SK-N-MC (cell line): ENCODE results near the gene ACTR6.
"Not testable (repeated sequence)": the region's sequence is repeated elsewhere in the genome, so short reads cannot be mapped to it uniquely, and the experiment has no call there.

Experiments used
- DNase-seq: peaks from one replicate; pipeline ENCODE4 v3.0.0-alpha.2; 2011; ENCODE audit warnings: low read depth, low spot score
- H3K27ac ChIP-seq: fragments of 200-600 bp; sonication (generic); 2 replicates; pipeline ENCODE4 v1.5.1; 2016; ENCODE audit warnings: mixed run types
- H3K36me3 ChIP-seq: fragments of 200-600 bp; sonication (generic); 2 replicates; pipeline ENCODE4 v1.6.1; 2017; ENCODE audit warnings: antibody characterized with exemption, low read length, mixed read lengths; ENCODE audit not compliant: insufficient read depth
- H3K4me3 ChIP-seq: fragments of 200-600 bp; sonication (generic); 2 replicates; pipeline ENCODE4 v1.5.1; 2016
- H3K9ac ChIP-seq: fragments of 200-600 bp; sonication (generic); 2 replicates; pipeline ENCODE4 v1.8.0; 2017; ENCODE audit warnings: mixed run types, mixed read lengths; ENCODE audit not compliant: insufficient read length
- H3K9me3 ChIP-seq: fragments of 200-600 bp; sonication (generic); 2 replicates; pipeline ENCODE4 v1.6.1; 2017; ENCODE audit warnings: low read depth, mild to moderate bottlenecking, antibody characterized with exemption, low read length, moderate library complexity, mixed read lengths
- EZH2 ChIP-seq: fragments of 200-600 bp; sonication (generic); IDR thresholded peaks from one replicate; pipeline ENCODE4 v1.6.1; 2017; ENCODE audit warnings: antibody characterized with exemption
- FOXP2 ChIP-seq: optimal IDR thresholded peaks from 2 replicates; pipeline ENCODE3; 2011; ENCODE audit warnings: mild to moderate bottlenecking, moderate library complexity; ENCODE audit not compliant: insufficient read depth; ENCODE audit errors: extremely low read length, control extremely low read depth
- POLR2AphosphoS5 ChIP-seq: IDR thresholded peaks from 2 replicates; pipeline ENCODE4 v1.6.1; 2012; ENCODE audit warnings: mild to moderate bottlenecking, low read depth, low read length, borderline replicate concordance

Gene ACTR6

DNA sequence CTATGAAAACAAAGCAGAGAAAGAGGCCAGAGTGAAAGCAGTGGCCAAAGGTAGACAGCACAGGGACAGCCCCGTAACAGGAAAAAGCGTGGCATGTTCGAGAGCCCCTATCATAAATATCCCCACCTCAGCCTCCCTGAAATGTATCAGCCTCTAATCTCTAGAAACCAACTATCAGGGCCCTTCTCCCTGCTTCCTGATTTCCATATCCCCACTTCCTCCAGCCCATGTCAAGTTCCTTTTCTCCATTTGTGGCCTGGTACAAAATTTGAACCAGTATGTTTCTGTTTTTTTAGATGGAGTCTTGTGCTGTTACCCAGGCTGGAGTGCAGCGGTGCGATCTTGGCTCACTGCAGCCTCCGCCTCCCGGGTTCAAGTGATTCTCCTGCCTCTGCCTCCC lies 49.3 kb downstream of the ACTR6 start:
- DNase-seq, result no peak
- Histone ChIP-seq H3K9ac (no peak overlapping the region), H3K9me3 (no peaks in the 10 kb centered on the region), H3K4me3 (no peak overlapping the region), H3K36me3 (no peaks in the 10 kb centered on the region), H3K27ac (no peak overlapping the region)
- TF ChIP-seq EZH2 (no peak), POLR2AphosphoS5 (no peak), FOXP2 (no peak)

DNA sequence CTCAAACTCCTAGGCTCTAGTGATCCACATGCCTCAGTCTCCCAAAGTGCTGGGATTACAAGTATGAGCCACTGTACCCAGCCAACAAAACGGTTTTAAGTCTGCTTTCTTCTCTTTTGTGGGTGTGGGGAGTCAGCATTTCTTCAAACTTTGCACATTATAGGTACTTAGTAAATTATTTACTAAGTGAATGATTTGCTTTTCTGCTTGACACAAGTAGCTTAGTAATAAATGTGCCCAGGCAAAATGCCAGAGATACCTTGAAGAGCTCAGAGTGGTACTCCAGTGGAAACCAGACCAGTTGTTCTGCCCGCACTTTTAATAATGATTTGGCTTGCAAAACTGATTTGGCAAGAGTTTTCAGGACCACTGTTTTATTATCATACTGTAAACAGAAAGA lies 51.3 kb downstream of the ACTR6 start:
- Histone ChIP-seq H3K4me3 (no peak overlapping the region), H3K9ac (no peak overlapping the region), H3K27ac (no peak overlapping the region), H3K36me3 (no peaks in the 10 kb centered on the region), H3K9me3 (no peaks in the 10 kb centered on the region)
- DNase-seq, result no peak
- TF ChIP-seq EZH2 (no peak), FOXP2 (no peak), POLR2AphosphoS5 (no peak)

DNA sequence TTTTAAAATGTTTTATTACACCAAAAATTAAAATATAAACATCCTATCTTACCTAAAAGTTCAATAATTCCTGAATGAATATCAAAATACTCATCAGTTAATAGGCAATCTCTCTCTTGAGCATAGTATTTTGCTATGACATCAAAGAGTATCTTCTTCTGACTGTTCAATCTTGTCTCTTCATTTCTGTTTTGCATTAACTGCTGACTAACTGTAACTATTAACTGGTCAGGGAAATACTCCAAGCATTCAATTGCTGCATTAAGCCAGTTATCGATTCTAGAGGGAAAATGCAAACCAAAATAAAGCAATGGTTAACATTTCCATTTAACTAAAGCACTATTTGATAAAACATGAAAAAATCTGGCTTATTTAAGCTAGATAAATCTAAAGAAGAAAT lies 52.8 kb downstream of the ACTR6 start:
- H3K36me3 ChIP-seq, result no peaks in the 10 kb centered on the region

DNA sequence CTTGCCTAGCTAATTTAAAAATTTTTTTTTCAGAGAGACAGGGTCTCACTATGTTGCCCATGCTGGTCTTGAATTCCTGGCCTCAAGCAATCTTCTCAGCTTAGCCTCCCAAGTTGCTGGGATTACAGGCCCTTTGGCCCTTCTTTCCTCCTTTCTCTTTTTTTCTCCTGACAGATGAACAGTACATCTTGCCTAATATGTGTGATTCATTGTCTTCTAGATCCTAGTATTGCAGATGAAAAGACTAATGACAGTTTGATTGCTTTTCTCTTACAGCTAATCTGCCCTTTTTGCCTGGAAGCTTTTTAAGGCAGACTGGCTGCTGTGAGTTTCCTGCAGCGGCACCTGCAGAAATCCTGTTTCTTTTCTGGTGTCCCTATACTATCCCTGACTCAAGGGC lies 54.3 kb downstream of the ACTR6 start:
- DNase-seq, result no peak
- Histone ChIP-seq H3K4me3 (no peak overlapping the region), H3K9ac (no peak overlapping the region), H3K36me3 (no peaks in the 10 kb centered on the region), H3K9me3 (no peaks in the 10 kb centered on the region), H3K27ac (no peak overlapping the region)
- TF ChIP-seq FOXP2 (no peak), EZH2 (no peak), POLR2AphosphoS5 (no peak)

More for the DNA sequence above, 52.8 kb downstream of the ACTR6 start:
- H3K27ac ChIP-seq, result no peak overlapping the region
- H3K9me3 ChIP-seq, result no peaks in the 10 kb centered on the region
- TF ChIP-seq EZH2, result no peak
- H3K9ac ChIP-seq, result no peak overlapping the region
- no peak overlapping the region for H3K4me3 ChIP-seq
- no peak for DNase-seq

DNA sequence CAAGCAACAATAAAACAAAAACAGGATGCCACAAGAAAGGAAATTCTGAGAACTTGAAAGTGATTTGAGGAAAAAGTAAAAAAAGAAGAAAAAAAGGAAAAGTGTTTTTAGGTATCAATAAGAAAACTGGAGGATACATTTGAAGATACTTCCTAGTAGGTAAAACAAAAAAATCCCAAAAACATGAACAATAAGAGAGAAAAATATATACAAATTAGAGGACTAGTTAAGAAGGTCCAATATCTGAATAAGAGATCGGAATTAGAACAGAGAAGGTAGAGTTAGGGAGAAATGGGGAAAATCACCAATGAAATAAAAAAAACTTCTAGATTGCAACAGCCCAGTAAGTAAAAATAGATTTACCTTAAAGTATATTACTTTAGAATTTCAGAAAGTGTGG lies 57.5 kb downstream of the ACTR6 start:
- Histone ChIP-seq H3K36me3 (no peaks in the 10 kb centered on the region), H3K9me3 (no peaks in the 10 kb centered on the region), H3K4me3 (no peak overlapping the region), H3K9ac (no peak overlapping the region), H3K27ac (no peak overlapping the region)
- no peak for TF ChIP-seq FOXP2
- no peak for TF ChIP-seq EZH2
- no peak for TF ChIP-seq POLR2AphosphoS5
- no peak for DNase-seq

DNA sequence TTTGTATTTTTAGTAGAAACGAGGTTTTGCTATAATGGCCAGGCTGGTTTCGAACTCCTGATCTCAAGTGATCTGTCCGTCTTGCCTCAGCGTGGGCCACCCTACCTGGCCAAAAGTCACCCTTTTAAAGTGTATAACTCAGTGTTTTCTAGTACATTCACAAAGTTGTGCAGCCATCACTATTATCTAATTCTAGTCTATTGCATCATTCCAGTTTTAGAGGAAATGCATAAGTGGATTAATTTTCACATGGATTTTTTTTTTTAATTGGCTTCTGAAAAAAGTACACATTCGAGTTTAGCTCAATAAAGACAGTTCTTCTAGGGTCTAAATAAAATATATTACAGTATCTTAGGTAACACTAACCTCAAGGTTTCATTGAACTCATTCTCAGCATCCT lies 62.5 kb downstream of the ACTR6 start:
- Histone ChIP-seq H3K9me3 (no peaks in the 10 kb centered on the region), H3K4me3 (no peak overlapping the region), H3K9ac (no peak overlapping the region), H3K36me3 (no peaks in the 10 kb centered on the region), H3K27ac (no peak overlapping the region)
- TF ChIP-seq FOXP2 (no peak), EZH2 (no peak), POLR2AphosphoS5 (no peak)
- no peak for DNase-seq

DNA sequence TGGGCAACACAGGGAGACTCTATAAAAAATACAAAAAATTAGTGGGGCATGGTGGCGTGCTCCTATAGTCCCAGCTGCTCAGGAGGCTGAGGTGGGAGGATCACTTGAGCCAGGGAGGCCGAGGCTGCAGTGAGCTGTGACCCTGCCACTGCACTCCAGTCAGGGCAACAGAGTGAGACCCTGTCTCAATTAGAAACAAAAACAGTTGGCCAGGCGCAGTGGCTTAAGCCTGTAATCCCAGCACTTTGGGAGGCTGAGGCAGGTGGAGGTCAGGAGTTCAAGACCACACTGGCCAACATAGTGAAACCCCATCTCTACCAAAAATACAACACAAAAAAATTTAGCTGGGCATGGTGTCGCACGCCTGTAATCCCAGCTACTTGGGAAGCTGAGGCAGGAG lies 64.5 kb downstream of the ACTR6 start:
- not testable (repeated sequence) for H3K9ac ChIP-seq, H3K36me3 ChIP-seq, DNase-seq

DNA sequence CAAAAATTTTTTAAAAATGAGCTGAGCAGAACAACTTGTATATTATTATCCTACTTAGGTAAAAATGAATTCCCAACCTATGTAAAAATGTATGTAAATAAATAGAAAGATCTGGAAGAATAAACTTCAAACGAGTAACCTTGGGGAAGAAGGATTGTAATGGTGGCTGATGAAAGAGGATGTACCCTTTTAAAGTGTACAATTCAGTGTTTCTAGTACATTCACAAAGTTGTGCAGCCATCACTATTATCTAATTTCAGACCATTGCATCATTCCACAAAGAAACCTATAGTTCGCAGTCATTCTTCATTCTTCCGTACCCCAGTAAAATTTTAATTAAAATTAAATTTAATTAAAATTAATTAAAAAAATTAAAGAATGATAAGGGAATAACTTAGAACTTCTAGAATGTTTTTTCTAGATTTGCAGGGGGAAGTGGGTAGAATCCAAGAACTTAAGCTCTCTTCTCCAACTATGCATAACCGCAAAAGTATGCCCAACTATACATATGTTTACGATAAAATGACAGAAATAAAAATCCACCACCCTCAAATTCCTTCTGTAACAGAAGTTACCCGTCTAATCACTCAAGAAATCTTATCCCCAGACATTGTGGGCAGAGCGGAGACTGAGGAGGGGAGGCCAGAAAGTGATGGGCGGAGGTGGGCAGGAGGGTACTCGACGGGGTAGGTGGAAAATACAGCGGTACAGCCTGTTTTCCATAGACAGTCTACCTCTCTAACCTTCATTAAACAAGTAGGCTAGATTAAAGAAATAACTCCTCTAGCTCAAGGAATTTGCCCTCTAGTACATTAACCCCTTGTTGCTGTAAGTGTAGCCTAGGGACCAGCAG lies 65.3 kb downstream of the ACTR6 start:
- no peak for TF ChIP-seq FOXP2
- no peak for TF ChIP-seq EZH2
- TF ChIP-seq POLR2AphosphoS5, result no peak
- DNase-seq, result no peak
- Histone ChIP-seq H3K9me3 (no peaks in the 10 kb centered on the region), H3K27ac (peak overlapping the region; percentile 79), H3K36me3 (no peaks in the 10 kb centered on the region), H3K4me3 (peak overlapping the region; percentile 81), H3K9ac (peak overlapping the region; percentile 92)

More for the DNA sequence above, 64.5 kb downstream of the ACTR6 start:
- H3K9me3 ChIP-seq, H3K4me3 ChIP-seq: not testable (repeated sequence)
- peak overlapping the region; percentile 65; the same call in 1 of the 2 replicates for H3K27ac ChIP-seq

DNA sequence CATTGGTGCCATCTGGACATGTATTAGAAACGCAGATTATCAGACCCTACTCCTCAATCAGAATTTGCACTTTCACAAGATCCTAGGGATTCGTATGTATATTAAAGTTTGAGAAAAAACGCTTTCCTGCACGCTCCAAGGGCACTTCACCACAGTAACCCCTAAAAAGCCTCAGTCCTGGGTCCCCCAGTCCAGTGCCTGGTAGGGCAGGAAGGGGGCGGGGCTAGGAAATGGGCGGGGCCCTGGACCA lies 65.9 kb downstream of the ACTR6 start:
- Histone ChIP-seq H3K9ac (peak overlapping the region; percentile 92), H3K36me3 (no peaks in the 10 kb centered on the region), H3K27ac (peak overlapping the region; percentile 79), H3K4me3 (peak overlapping the region; percentile 81), H3K9me3 (no peaks in the 10 kb centered on the region)
- no peak for DNase-seq
- TF ChIP-seq FOXP2 (no peak), POLR2AphosphoS5 (no peak), EZH2 (no peak)
